HL-60 (cell line): ENCODE results near the gene AFF3.

Source experiments
- CTCF ChIP-seq: IDR thresholded peaks from one replicate; pipeline ENCODE4 v1.5.1; 2011; ENCODE audit warnings: low read length, control low read depth, inconsistent platforms; ENCODE audit not compliant: insufficient read depth
- GABPA ChIP-seq: IDR thresholded peaks from 2 replicates; pipeline ENCODE4 v1.6.1; 2012; ENCODE audit warnings: low read depth
- POLR2AphosphoS5 ChIP-seq: IDR thresholded peaks from 2 replicates; pipeline ENCODE4 v1.6.1; 2012; ENCODE audit warnings: low read depth
- REST ChIP-seq: IDR thresholded peaks from 2 replicates; pipeline ENCODE4 v1.6.1; 2012; ENCODE audit warnings: low read depth; ENCODE audit not compliant: insufficient replicate concordance
- SPI1 ChIP-seq: IDR thresholded peaks from 2 replicates; pipeline ENCODE4 v1.6.1; 2012; ENCODE audit warnings: low read depth, mild to moderate bottlenecking, borderline replicate concordance

GRCh38 chr2:99831772-99832171 is 310.6 kb downstream of the AFF3 start:
- TF ChIP-seq CTCF (no peak), REST (peak; percentile 23), SPI1 (no peak), GABPA (no peak), POLR2AphosphoS5 (no peak)
